ENCODE data around the gene NACC2.

The NACC2 gene

GRCh38 chr9:136088939-136089696, 6.0 kb downstream of the NACC2 start:
- H3K4me1 Mint-ChIP-seq (ENCODE audit: low read depth) = peaks cover 76% of the 10 kb centered on the region

DNA sequence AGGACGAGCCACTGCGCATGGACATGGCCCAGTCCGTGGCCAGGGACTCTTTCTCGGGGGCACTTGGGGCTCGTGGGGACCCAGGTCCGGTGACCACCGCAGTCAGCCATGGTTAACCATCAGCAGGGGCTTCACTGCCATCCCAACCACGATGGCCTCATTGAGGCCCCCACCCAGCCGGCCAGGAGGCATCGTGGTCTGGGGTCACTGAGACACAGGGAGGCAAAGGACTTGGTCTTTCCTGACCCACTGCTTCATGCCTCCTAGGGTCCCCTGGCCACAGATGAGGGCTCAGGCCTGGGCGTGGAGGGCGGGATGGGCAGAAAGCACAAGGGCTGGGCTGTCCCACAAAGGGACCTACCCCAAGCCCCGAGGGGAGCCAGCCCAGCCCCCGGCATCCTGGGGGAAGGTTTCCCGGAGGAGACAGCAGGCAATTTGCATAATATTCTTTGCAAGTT, 6.6 kb downstream of the NACC2 start:
- H3K9me3 Mint-ChIP-seq = no peaks in the 10 kb centered on the region
- no peak overlapping the region for H3K4me3 Mint-ChIP-seq
- intact Hi-C loops (cut with micrococcal nuclease) = no loop called here
- H3K4me1 Mint-ChIP-seq (ENCODE audit: low read depth) = peaks cover 76% of the 10 kb centered on the region
- H3K27me3 Mint-ChIP-seq = no peaks in the 10 kb centered on the region
- no peak overlapping the region for H3K27ac Mint-ChIP-seq
- H3K36me3 Mint-ChIP-seq (ENCODE audit: low read depth) = peaks cover 34% of the 10 kb centered on the region

More at GRCh38 chr9:136088939-136089696, 6.0 kb downstream of the NACC2 start:
- peak overlapping the region; percentile 17 for H3K4me3 Mint-ChIP-seq
- H3K27me3 Mint-ChIP-seq = no peaks in the 10 kb centered on the region
- H3K9me3 Mint-ChIP-seq = no peaks in the 10 kb centered on the region
- peaks cover 31% of the 10 kb centered on the region for H3K36me3 Mint-ChIP-seq (ENCODE audit: low read depth)
- intact Hi-C loops (cut with micrococcal nuclease) = no loop called here
- H3K27ac Mint-ChIP-seq = peak overlapping the region; percentile 26

DNA sequence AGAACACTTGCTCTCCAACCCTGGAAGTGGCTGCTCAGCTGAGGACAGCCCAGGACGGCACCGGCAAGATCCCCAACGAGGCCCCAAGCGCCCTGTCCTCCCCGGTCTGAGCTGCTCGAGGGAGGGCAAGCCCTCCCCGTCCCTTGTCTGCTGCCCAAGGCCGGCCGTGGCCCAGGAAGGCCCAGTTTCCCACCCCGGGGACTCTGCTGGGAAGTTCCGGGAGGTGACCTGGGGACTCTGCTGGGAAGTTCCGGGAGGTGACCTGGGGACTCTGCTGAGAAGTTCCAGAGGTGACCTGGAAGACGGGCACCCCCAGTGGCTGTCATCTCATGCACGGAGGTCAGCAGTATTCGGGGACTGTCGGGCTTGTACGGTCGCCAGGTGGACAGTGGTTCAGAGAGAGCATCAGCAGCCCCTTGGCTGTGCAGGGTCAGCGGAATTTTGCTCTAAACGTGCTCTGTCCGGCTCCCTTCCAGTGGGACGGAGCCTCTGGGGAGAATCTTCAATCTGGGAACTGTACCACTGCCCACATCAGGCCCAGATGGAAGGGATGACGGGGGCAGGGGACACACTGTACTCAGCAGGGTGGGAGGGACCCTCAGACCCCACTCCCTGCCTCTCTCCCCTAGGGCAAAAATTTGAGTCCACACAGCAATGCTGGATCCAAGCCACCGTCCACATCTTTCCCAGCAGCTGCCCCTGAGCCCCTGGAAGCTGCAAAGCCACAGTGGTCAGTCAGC, 7.2 kb downstream of the NACC2 start:
- H3K4me3 Mint-ChIP-seq = no peak overlapping the region

GRCh38 chr9:136086951-136087740, 7.9 kb downstream of the NACC2 start:
- H3K27ac Mint-ChIP-seq = no peak overlapping the region
- H3K4me3 Mint-ChIP-seq = no peak overlapping the region
- H3K36me3 Mint-ChIP-seq (ENCODE audit: low read depth) = peaks cover 37% of the 10 kb centered on the region
- H3K9me3 Mint-ChIP-seq = no peaks in the 10 kb centered on the region
- H3K27me3 Mint-ChIP-seq = no peaks in the 10 kb centered on the region
- intact Hi-C loops (cut with micrococcal nuclease) = no loop called here
- peaks cover 76% of the 10 kb centered on the region for H3K4me1 Mint-ChIP-seq (ENCODE audit: low read depth)

More for the DNA sequence above, 7.2 kb downstream of the NACC2 start:
- H3K36me3 Mint-ChIP-seq (ENCODE audit: low read depth) = peaks cover 37% of the 10 kb centered on the region
- H3K9me3 Mint-ChIP-seq = no peaks in the 10 kb centered on the region
- H3K27ac Mint-ChIP-seq = no peak overlapping the region
- peaks cover 76% of the 10 kb centered on the region for H3K4me1 Mint-ChIP-seq (ENCODE audit: low read depth)
- H3K27me3 Mint-ChIP-seq = no peaks in the 10 kb centered on the region
- intact Hi-C loops (cut with micrococcal nuclease) = no loop called here

GRCh38 chr9:136086213-136086881, 8.7 kb downstream of the NACC2 start:
- H3K36me3 Mint-ChIP-seq (ENCODE audit: low read depth) = peaks cover 33% of the 10 kb centered on the region
- peaks cover 73% of the 10 kb centered on the region for H3K4me1 Mint-ChIP-seq (ENCODE audit: low read depth)
- no peak overlapping the region for H3K27ac Mint-ChIP-seq

DNA sequence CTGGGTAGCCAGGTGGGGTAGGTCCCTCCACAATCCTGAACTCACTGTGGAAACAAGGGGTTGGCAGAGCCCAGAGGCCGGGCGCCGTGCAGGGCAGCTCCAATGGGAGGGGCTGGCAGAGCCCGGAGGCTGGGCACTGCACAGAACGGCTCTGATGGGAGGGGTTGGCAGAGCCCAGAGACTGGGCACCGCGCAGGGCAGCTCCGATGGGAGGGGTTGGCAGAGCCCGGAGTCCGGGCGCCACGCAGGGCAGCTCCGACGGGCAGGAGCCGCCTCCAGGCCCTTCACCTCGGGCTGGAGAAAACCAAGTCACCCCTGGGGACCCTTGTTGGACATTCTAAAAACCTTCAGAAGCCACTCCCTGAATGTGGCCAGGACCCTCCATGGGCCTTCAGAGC, 9.3 kb downstream of the NACC2 start:
- peaks cover 34% of the 10 kb centered on the region for H3K36me3 Mint-ChIP-seq (ENCODE audit: low read depth)
- H3K4me3 Mint-ChIP-seq = no peak overlapping the region
- H3K27ac Mint-ChIP-seq = no peak overlapping the region
- no peaks in the 10 kb centered on the region for H3K9me3 Mint-ChIP-seq
- intact Hi-C loops (cut with micrococcal nuclease) = no loop called here
- H3K27me3 Mint-ChIP-seq = no peaks in the 10 kb centered on the region
- peaks cover 73% of the 10 kb centered on the region for H3K4me1 Mint-ChIP-seq (ENCODE audit: low read depth)

More at GRCh38 chr9:136086213-136086881, 8.7 kb downstream of the NACC2 start:
- intact Hi-C loops (cut with micrococcal nuclease) = no loop called here
- H3K27me3 Mint-ChIP-seq = no peaks in the 10 kb centered on the region
- no peaks in the 10 kb centered on the region for H3K9me3 Mint-ChIP-seq
- H3K4me3 Mint-ChIP-seq = no peak overlapping the region

- no peak overlapping the region for H3K4me3 Mint-ChIP-seq
- H3K27me3 Mint-ChIP-seq = no peaks in the 10 kb centered on the region
- no peaks in the 10 kb centered on the region for H3K9me3 Mint-ChIP-seq
- H3K4me1 Mint-ChIP-seq (ENCODE audit: low read depth) = peaks cover 77% of the 10 kb centered on the region
- H3K36me3 Mint-ChIP-seq (ENCODE audit: low read depth) = peaks cover 39% of the 10 kb centered on the region
- intact Hi-C loops (cut with micrococcal nuclease) = no loop called here
- no peak overlapping the region for H3K27ac Mint-ChIP-seq
Measured at GRCh38 chr9:136084063-136084944, 10.8 kb downstream of the NACC2 start.

GRCh38 chr9:136083558-136084062, 11.5 kb downstream of the NACC2 start:
- H3K4me3 Mint-ChIP-seq = no peak overlapping the region
- H3K27ac Mint-ChIP-seq = no peak overlapping the region
- H3K9me3 Mint-ChIP-seq = no peaks in the 10 kb centered on the region
- intact Hi-C loops (cut with micrococcal nuclease) = no loop called here
- peaks cover 44% of the 10 kb centered on the region for H3K36me3 Mint-ChIP-seq (ENCODE audit: low read depth)
- H3K4me1 Mint-ChIP-seq (ENCODE audit: low read depth) = peaks cover 80% of the 10 kb centered on the region
- no peaks in the 10 kb centered on the region for H3K27me3 Mint-ChIP-seq

DNA sequence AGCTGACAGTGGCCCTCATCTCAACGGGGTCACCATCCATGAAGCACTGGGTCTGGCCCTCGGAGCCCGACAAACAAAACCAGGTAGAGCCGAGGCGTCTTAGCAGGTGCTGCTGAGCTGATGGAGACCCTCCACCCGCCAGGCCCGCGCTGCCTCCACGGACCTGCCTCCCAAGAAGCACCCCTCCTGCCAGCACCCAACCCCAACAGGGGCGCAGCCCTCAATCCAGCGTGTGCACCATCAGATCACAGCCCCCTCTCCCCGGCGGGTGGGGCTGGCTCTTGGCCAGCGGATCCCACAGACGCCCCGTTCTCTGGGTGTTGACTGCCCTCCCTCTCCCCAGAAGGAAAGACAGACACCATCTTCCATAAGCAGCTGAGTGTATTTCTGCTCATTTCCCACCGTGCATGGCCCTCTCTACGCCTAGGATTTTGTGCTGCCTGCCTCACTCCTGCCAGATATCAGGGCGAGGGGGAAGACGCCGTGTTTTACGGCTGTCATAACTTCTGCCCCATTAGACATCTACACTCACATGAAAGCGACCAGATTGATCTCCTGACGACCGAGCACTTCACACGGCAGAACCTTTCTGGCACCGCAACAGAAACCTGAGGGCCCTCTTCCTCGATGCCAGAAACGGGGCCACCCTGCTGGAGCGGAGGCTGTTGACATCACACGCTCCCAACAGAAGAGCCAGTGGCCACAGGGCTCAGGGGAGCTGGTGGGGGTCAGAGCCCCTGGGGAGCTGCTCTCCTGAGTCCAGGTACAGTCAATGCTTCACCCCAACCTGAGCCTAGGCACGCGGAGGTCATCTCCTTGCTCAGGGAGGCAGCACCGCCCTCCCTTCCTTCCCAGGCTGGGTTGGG, 12.4 kb downstream of the NACC2 start:
- no peak overlapping the region for H3K27ac Mint-ChIP-seq
- no peaks in the 10 kb centered on the region for H3K27me3 Mint-ChIP-seq
- intact Hi-C loops (cut with micrococcal nuclease) = no loop called here
- H3K4me1 Mint-ChIP-seq (ENCODE audit: low read depth) = peaks cover 80% of the 10 kb centered on the region
- H3K4me3 Mint-ChIP-seq = no peak overlapping the region
- peaks cover 44% of the 10 kb centered on the region for H3K36me3 Mint-ChIP-seq (ENCODE audit: low read depth)
- H3K9me3 Mint-ChIP-seq = no peaks in the 10 kb centered on the region

- no peak overlapping the region for H3K27ac Mint-ChIP-seq
- intact Hi-C loops (cut with micrococcal nuclease) = no loop called here
- no peak overlapping the region for H3K4me3 Mint-ChIP-seq
- no peaks in the 10 kb centered on the region for H3K27me3 Mint-ChIP-seq
- H3K36me3 Mint-ChIP-seq (ENCODE audit: low read depth) = peaks cover 44% of the 10 kb centered on the region
- H3K4me1 Mint-ChIP-seq (ENCODE audit: low read depth) = peaks cover 80% of the 10 kb centered on the region
- no peaks in the 10 kb centered on the region for H3K9me3 Mint-ChIP-seq
Measured at GRCh38 chr9:136081826-136082495, 13.1 kb downstream of the NACC2 start.

DNA sequence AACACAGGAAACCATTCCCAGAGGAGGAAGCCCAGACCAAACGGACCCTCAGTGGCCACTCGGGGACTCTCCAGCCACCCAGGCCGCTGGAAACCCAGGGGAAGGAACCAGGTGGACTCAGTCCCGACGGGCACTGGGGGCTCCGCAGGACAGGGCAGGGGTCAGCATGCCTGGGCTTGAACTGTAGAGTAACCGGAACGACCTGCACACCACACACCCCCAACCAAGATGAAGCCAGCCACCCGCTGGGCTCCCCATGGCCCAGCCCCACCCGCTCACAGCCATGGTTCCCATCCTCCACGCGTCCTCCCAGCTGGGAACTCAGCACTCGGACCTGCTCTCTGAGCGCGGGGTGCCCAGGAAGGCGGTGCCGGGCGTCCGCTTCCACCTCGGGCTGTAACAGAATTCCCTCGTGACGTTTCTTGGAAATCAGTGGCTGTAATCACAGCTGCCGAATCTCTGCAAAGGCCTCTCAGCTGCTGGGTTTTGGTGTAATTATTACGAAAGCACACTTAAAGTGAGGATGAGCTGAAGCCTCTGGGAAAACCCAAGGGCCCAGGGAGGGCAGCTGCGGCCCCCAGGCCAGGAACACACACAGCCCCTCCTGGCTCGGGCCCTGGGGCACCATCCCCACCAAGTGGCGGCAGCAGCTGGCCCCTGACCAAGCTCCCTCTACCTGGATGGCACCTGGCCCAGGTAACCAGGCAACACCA, 13.8 kb downstream of the NACC2 start:
- peaks cover 44% of the 10 kb centered on the region for H3K36me3 Mint-ChIP-seq (ENCODE audit: low read depth)
- no peaks in the 10 kb centered on the region for H3K9me3 Mint-ChIP-seq
- intact Hi-C loops (cut with micrococcal nuclease) = no loop called here
- H3K27ac Mint-ChIP-seq = no peak overlapping the region
- H3K27me3 Mint-ChIP-seq = no peaks in the 10 kb centered on the region
- peaks cover 77% of the 10 kb centered on the region for H3K4me1 Mint-ChIP-seq (ENCODE audit: low read depth)
- no peak overlapping the region for H3K4me3 Mint-ChIP-seq

Data from dendritic cell treated with granulocyte-macrophage colony-stimulating factor and Interleukin-4, amounts not matched to agents 40 ng/mL and 50 ng/mL, for 4 days (primary cell).